Natural killer cell (primary cell): Measurements from ENCODE around the gene CSPG4. TPM values are rescaled to one million over a fixed set of nuclear protein-coding genes. Genes with fewer than 3 reads are reported as not detected.
A peak's percentile ranks its signal among the peaks of the same experiment; 100 is the strongest.
"Not testable (repeated sequence)": the region's sequence is repeated elsewhere in the genome, so short reads cannot be mapped to it uniquely, and the experiment has no call there.

Experiments used
- ATAC-seq, 3 donors: fragments of 150-1000 bp in 2 of 3; fragments of 200-7000 bp in 1 of 3; cut with Tn5 transposase; 1 replicate in 1 of 3; 2 replicates in 2 of 3; pipeline ENCODE4 v1.10.0; 2021; ENCODE audit warnings: mild to moderate bottlenecking in 2 of 3, moderate library complexity in 2 of 3
- DNase-seq, 2 donors: peaks; one replicate each; pipeline versions ENCODE4 v3.0.0 to v3.0.0-alpha.2; 2013 to 2021; ENCODE audit warnings: mixed read lengths in 1 of 2
- H3K27ac ChIP-seq: one replicate; pipeline ENCODE4 v1.5.1; 2013; ENCODE audit warnings: mild to moderate bottlenecking, low read length
- H3K27me3 ChIP-seq: one replicate; pipeline ENCODE4 v1.6.1; 2013; ENCODE audit warnings: low read length; ENCODE audit not compliant: control insufficient read depth, insufficient read depth
- H3K36me3 ChIP-seq: one replicate; pipeline ENCODE4 v1.6.1; 2013; ENCODE audit warnings: low read length; ENCODE audit not compliant: control insufficient read depth, insufficient read depth
- H3K4me1 ChIP-seq: one replicate; pipeline ENCODE4 v1.6.1; 2013; ENCODE audit warnings: low read length; ENCODE audit not compliant: control insufficient read depth, insufficient read depth
- H3K4me3 ChIP-seq: one replicate; pipeline ENCODE4 v1.5.1; 2013; ENCODE audit warnings: low read length
- H3K9me3 ChIP-seq: one replicate; pipeline ENCODE4 v1.6.1; 2013; ENCODE audit warnings: low read length; ENCODE audit not compliant: control insufficient read depth, insufficient read depth
- H3K27ac Mint-ChIP-seq, 2 donors: one replicate each; pipeline ENCODE4 v1.8.0; 2022; ENCODE audit warnings: mild to moderate bottlenecking in 2 of 2, mixed read lengths in 2 of 2, moderate library complexity in 1 of 2
- H3K27me3 Mint-ChIP-seq, 2 donors: one replicate each; pipeline ENCODE4 v1.8.0; 2022; ENCODE audit warnings: low read depth in 2 of 2, mixed read lengths in 2 of 2
- H3K36me3 Mint-ChIP-seq: one replicate; pipeline ENCODE4 v1.8.0; 2022; ENCODE audit warnings: mixed read lengths
- H3K4me1 Mint-ChIP-seq, 2 donors: one replicate each; pipeline ENCODE4 v1.8.0; 2022; ENCODE audit warnings: mixed read lengths in 2 of 2
- H3K4me3 Mint-ChIP-seq: one replicate; pipeline ENCODE4 v1.8.0; 2022; ENCODE audit warnings: mild to moderate bottlenecking, moderate library complexity, mixed read lengths
- H3K9me3 Mint-ChIP-seq, 2 donors: one replicate each; pipeline ENCODE4 v1.8.0; 2022; ENCODE audit warnings: mixed read lengths in 2 of 2
- WGBS: methylation state at CpG from one replicate; pipeline ENCODE4 v1.1.7; 2013; ENCODE audit warnings: missing lambda C conversion rate; ENCODE audit not compliant: insufficient coverage; 5-methylcytosine and 5-hydroxymethylcytosine counted together
- intact Hi-C: fragments of 100-400 bp; cut with micrococcal nuclease; formaldehyde crosslinking; loops from one replicate; pipeline ENCODE4 v1.14.2; 2022
- total RNA-seq, 4 donors: library from RNA; stranded (reverse); fragments of 120-200 nt in 1 of 4; gene quantifications; one replicate each; pipeline versions ENCODE4 v1.2.3 to v1.2.4, GENCODE V29; 2013 to 2022
- TF ChIP-seq, protein P1 (sequence below): fragments of 200-600 bp; IDR thresholded peaks from one replicate; pipeline ENCODE4 v1.8.0; 2022; ENCODE audit warnings: antibody characterized with exemption

Gene CSPG4
- total RNA-seq, 3 donors from 2014 or later (not counting 1 experiment from before 2014, with no cell fraction given) = 0.05 to 0.09 (median 0.07) TPM

DNA sequence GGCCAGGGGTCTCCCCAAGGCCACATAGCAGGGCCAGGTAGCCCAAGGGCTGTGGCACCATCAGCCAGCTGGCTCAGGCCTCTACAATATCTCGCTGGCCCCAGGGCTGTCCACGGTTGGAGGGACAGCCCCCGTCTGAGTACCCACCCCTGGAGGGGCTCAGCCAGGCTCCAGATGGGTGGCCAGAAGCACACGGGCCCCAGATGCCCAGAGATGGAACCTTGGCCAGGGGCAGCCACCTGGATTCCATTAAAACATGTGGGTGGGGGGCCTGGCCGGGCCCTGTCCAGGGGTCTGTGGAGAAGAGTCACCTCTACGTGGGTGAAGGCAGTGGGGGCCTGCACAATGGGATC, 8.4 kb downstream of the CSPG4 start:
- Histone ChIP-seq H3K9me3 (no peaks in the 10 kb centered on the region), H3K4me3 (no peak overlapping the region), H3K4me1 (peaks cover 36% of the 10 kb centered on the region), H3K27me3 (no peaks in the 10 kb centered on the region), H3K36me3 (no peaks in the 10 kb centered on the region), H3K27ac (no peak overlapping the region)
- no peak overlapping the region for H3K27ac Mint-ChIP-seq
- no peaks in the 10 kb centered on the region for H3K9me3 Mint-ChIP-seq
- DNase-seq (no peak), ATAC-seq (no peak)
- no peaks in the 10 kb centered on the region for H3K36me3 Mint-ChIP-seq
- TF ChIP-seq, protein P1, sequence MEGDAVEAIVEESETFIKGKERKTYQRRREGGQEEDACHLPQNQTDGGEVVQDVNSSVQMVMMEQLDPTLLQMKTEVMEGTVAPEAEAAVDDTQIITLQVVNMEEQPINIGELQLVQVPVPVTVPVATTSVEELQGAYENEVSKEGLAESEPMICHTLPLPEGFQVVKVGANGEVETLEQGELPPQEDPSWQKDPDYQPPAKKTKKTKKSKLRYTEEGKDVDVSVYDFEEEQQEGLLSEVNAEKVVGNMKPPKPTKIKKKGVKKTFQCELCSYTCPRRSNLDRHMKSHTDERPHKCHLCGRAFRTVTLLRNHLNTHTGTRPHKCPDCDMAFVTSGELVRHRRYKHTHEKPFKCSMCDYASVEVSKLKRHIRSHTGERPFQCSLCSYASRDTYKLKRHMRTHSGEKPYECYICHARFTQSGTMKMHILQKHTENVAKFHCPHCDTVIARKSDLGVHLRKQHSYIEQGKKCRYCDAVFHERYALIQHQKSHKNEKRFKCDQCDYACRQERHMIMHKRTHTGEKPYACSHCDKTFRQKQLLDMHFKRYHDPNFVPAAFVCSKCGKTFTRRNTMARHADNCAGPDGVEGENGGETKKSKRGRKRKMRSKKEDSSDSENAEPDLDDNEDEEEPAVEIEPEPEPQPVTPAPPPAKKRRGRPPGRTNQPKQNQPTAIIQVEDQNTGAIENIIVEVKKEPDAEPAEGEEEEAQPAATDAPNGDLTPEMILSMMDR = no peak
- intact Hi-C loops = no loop called here
- peaks cover 0 to 3% of the 10 kb centered on the region in 2 donors for H3K27me3 Mint-ChIP-seq
- WGBS = 96% methylated on average over 6 of the region's 6 CpGs
- H3K4me3 Mint-ChIP-seq = no peak overlapping the region
- H3K4me1 Mint-ChIP-seq = peaks cover 7 to 29% of the 10 kb centered on the region in 2 donors

DNA sequence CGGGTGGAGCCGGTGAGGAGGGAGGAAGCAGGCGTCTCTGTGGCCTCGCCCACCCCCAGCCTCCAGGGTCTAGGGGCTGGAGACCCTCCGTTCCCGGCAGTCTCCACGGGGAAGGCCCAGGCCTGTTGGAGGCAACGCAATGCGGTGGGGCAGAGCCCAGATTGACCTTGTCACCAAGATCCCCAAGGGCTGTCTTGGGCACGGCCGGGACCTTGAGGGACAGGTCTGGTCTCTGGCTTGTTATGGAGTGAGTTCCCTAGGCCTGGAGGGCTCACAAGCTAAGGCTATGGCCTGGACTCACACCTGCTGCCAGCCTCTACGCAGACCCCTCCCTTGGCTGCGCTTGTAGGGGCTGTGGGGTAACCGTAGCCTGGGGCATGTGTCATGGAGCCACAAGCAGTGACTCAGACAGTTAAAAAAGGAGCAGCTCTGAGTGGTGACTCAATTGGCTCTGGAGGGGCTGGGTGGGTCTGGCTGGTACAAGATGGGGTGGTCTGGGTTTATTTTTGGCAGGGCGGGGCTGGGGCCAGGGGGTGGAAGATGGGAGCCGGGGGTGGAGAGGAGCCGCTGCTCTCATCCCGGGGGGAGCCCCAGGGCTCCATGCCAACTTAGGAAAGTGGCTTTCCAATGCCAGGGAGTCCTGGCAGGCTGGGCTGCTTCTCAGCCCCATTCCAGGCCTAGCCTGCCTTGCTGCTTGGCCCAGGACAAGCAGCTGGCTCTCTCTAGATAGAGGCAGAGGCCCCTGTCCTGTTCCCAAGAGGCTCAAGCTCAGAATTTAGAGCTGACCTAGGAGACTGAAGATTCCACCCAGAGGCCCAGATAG, 9.0 kb downstream of the CSPG4 start:
- H3K9me3 ChIP-seq, H3K36me3 ChIP-seq, H3K36me3 Mint-ChIP-seq, H3K4me3 ChIP-seq, H3K27ac Mint-ChIP-seq, DNase-seq, intact Hi-C loops, H3K4me3 Mint-ChIP-seq, H3K9me3 Mint-ChIP-seq, H3K27me3 Mint-ChIP-seq, H3K27ac ChIP-seq, H3K27me3 ChIP-seq: not testable (repeated sequence)
- 87% methylated on average over 7 of the region's 18 CpGs for WGBS
- peak in 1 of 3 donors; percentile 6 for ATAC-seq
- H3K4me1 ChIP-seq = peaks cover 41% of the 10 kb centered on the region
- peaks cover 12 to 33% of the 10 kb centered on the region in 2 donors for H3K4me1 Mint-ChIP-seq

DNA sequence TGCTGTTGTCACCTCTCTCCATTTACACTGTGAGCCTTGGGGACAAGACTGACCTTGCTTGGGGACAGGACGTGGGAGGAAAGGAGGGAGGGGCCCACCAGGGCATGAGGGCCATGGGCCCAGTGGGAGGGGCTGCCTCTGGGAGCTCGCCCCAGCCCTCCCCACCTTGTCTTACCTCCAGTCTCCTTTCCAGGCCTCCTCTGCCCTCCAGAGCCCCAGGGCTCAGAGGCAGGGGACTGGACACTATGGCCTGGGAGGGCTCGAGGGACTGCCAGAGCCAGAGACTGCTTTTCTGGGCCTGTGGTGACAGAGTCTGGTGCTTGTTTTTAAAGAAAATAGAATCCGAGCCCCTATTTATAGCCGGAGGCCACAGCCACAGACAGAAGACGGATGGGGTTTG, 10.2 kb downstream of the CSPG4 start:
- DNase-seq (no peak), ATAC-seq (no peak)
- intact Hi-C loops = no loop called here
- Histone ChIP-seq H3K9me3 (no peaks in the 10 kb centered on the region), H3K27me3 (no peaks in the 10 kb centered on the region), H3K27ac (no peak overlapping the region), H3K4me1 (peaks cover 42% of the 10 kb centered on the region), H3K36me3 (no peaks in the 10 kb centered on the region), H3K4me3 (no peak overlapping the region)
- Mint-ChIP-seq H3K27me3 (peaks cover 0 to 6% of the 10 kb centered on the region in 2 donors), H3K36me3 (no peaks in the 10 kb centered on the region), H3K4me1 (peaks cover 12 to 38% of the 10 kb centered on the region in 2 donors), H3K4me3 (peak overlapping the region; percentile 55), H3K9me3 (no peaks in the 10 kb centered on the region), H3K27ac (peak overlapping the region in 1 of 2 donors; percentile 72)
- WGBS = 61% methylated on average over 3 of the region's 6 CpGs
- TF ChIP-seq, protein P1 = no peak

DNA sequence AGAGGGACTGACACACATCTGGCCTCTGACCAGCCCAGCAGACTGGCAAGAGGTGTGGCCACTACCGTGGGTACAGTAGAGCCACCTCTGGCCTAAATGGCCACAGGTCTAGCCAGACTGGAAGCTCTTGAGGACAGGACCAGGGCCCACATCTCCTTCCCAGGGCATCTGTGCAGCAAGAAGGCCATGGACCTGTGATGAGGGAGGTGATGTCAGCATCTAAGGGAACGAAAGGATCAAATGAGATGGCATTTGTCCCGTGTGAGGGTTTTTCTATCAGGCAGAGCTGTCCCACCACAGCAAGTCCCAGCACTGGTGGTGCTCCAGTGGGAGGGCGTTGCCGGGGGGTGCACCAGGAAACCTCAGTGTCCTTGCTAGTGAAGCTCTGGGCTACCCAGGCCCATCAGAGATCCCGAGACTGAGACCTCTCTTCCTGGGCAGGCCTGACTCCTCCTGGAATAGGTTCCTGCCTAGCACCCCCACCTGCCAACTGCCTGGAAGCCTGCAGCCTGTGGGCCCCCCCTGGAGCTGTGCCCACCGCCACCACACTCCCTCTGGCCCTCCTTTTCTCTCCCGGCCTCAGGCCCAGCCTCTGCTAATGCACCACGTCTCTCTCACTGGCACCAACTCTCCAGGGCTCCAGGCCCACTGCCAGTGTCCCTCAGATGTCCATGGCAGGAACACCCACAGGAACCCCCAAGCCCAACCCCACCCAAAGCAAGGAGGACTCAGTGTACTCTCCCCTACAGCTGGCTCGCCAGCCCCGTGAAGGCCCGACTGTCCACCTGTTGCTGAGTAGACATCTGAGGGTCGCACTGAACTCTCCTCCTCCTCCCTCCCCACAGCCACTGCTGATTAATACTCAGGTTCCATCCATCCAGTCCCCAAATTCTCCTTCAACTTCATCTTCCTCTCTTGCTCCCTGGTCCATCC, 11.3 kb downstream of the CSPG4 start:
- H3K4me3 Mint-ChIP-seq, H3K27me3 ChIP-seq, H3K27ac ChIP-seq, intact Hi-C loops, H3K36me3 ChIP-seq, H3K9me3 Mint-ChIP-seq, H3K36me3 Mint-ChIP-seq, H3K9me3 ChIP-seq, DNase-seq, H3K4me3 ChIP-seq, H3K27me3 Mint-ChIP-seq, ATAC-seq: not testable (repeated sequence)
- Mint-ChIP-seq H3K4me1 (peaks cover 13 to 44% of the 10 kb centered on the region in 2 donors), H3K27ac (peak overlapping the region in 1 of 2 donors; percentile 72)
- H3K4me1 ChIP-seq = peaks cover 50% of the 10 kb centered on the region
- 79% methylated on average over 10 of the region's 13 CpGs for WGBS

DNA sequence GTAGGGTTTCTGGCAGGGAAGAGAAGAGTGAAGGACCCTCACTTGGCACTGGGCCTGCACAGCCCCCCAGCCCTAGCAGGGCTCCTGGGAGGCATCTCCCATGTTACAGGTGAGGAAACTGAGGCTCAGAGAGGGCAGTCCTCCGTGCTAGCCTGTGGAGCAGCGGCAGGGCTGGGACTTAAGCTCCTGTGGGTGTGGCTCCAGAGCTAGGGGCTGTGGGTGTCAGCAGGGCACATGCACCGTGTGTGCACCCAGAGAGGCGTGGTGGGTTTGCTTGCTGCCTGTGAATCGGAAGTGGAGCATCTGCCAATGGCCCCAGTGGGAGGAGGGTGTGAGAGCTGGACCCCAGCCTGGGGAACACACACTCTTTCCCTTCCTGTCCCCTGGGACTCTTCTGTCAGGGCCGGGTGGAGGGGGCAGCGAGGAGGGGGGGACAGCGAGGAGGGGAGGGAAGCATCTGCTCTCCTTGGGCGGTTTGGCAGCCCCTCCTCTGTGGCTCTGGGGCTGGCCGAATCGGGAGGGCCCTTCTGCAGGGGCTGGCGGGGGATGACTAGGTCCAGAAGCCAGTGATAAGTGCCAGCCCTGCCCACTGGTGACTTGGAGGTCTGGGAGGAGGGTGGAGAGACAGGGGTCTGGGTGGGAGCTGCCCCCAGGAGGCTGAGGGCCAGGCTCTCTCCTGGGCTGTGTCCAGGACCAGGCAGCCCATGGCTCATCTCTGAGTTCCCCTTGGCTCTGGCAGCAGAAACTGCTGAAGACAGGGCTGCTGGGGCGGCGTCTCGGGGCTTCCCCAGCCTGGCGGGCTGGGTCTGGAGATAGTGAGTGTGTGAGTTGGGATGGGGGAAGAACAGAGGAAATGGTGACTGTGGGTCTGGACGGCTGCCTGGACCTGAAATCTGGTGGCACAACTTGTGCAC, 12.4 kb downstream of the CSPG4 start:
- Histone ChIP-seq H3K27ac (peak overlapping the region; percentile 35), H3K4me1 (peaks cover 61% of the 10 kb centered on the region)
- H3K4me3 ChIP-seq, H3K36me3 ChIP-seq, intact Hi-C loops, H3K9me3 ChIP-seq, H3K36me3 Mint-ChIP-seq, H3K27me3 ChIP-seq, DNase-seq, H3K9me3 Mint-ChIP-seq: not testable (repeated sequence)
- H3K27ac Mint-ChIP-seq = peak overlapping the region in 1 of 2 donors; percentile 72
- peak; percentile 69 to 85 (median 82) for ATAC-seq
- H3K4me3 Mint-ChIP-seq = peak overlapping the region; percentile 66
- H3K27me3 Mint-ChIP-seq = peaks cover 0 to 12% of the 10 kb centered on the region in 2 donors
- WGBS = 3% methylated on average over 7 of the region's 17 CpGs
- H3K4me1 Mint-ChIP-seq = peaks cover 24 to 55% of the 10 kb centered on the region in 2 donors
